ENCODE data around the gene CHTOP. TPM values are rescaled to one million over a fixed set of nuclear protein-coding genes. Genes with fewer than 3 reads are reported as not detected.
"Not testable (repeated sequence)": the region's sequence is repeated elsewhere in the genome, so short reads cannot be mapped to it uniquely, and the experiment has no call there.

Gene CHTOP
- total RNA-seq, 1 donor from 2014 or later, result 114 TPM

- Mint-ChIP-seq H3K4me1 (peaks cover 16% of the 10 kb centered on the region), H3K27me3 (ENCODE audit: low read depth) (no peaks in the 10 kb centered on the region), H3K4me3 (peak overlapping the region; percentile 65), H3K36me3 (peaks cover 29% of the 10 kb centered on the region), H3K27ac (no peak overlapping the region), H3K9me3 (no peaks in the 10 kb centered on the region)
- DNase-seq (ENCODE audit: low spot score in 2 of 2, unreplicated experiment in 2 of 2), result no peak
- TF ChIP-seq CTCF (IDR thresholded peaks at IDR 0.05; ENCODE audit: unreplicated experiment), result no peak
Observed at GRCh38 chr1:153636312-153636711, 2.4 kb downstream of the CHTOP start.

- DNase-seq (ENCODE audit: low spot score in 2 of 2, unreplicated experiment in 2 of 2), result no peak
Observed at GRCh38 chr1:153638261-153638660, 4.4 kb downstream of the CHTOP start.

GRCh38 chr1:153639280-153639679 lies 5.4 kb downstream of the CHTOP start:
- DNase-seq (ENCODE audit: low spot score in 2 of 2, unreplicated experiment in 2 of 2), result no peak
- peaks cover 40% of the 10 kb centered on the region for H3K36me3 Mint-ChIP-seq
- no peak overlapping the region for H3K27ac Mint-ChIP-seq
- H3K27me3 Mint-ChIP-seq (ENCODE audit: low read depth), result no peaks in the 10 kb centered on the region
- peaks cover 16% of the 10 kb centered on the region for H3K4me1 Mint-ChIP-seq
- no peak for TF ChIP-seq CTCF (IDR thresholded peaks at IDR 0.05; ENCODE audit: unreplicated experiment)
- H3K4me3 Mint-ChIP-seq, result no peak overlapping the region
- H3K9me3 Mint-ChIP-seq, result no peaks in the 10 kb centered on the region

More at GRCh38 chr1:153638261-153638660, 4.4 kb downstream of the CHTOP start:
- no peaks in the 10 kb centered on the region for H3K27me3 Mint-ChIP-seq (ENCODE audit: low read depth)
- H3K9me3 Mint-ChIP-seq, result no peaks in the 10 kb centered on the region
- peaks cover 16% of the 10 kb centered on the region for H3K4me1 Mint-ChIP-seq
- no peak overlapping the region for H3K4me3 Mint-ChIP-seq
- H3K36me3 Mint-ChIP-seq, result peaks cover 34% of the 10 kb centered on the region
- no peak for TF ChIP-seq CTCF (IDR thresholded peaks at IDR 0.05; ENCODE audit: unreplicated experiment)
- H3K27ac Mint-ChIP-seq, result no peak overlapping the region

- DNase-seq (ENCODE audit: low spot score in 2 of 2, unreplicated experiment in 2 of 2), result not testable (repeated sequence)
Observed at GRCh38 chr1:153640213-153640612, 6.3 kb downstream of the CHTOP start.

GRCh38 chr1:153640861-153641260 lies 7.0 kb downstream of the CHTOP start:
- DNase-seq (ENCODE audit: low spot score in 2 of 2, unreplicated experiment in 2 of 2), result no peak
- Mint-ChIP-seq H3K27me3 (ENCODE audit: low read depth) (no peaks in the 10 kb centered on the region), H3K4me1 (peaks cover 11% of the 10 kb centered on the region), H3K27ac (no peak overlapping the region), H3K9me3 (no peaks in the 10 kb centered on the region), H3K4me3 (no peak overlapping the region), H3K36me3 (peaks cover 49% of the 10 kb centered on the region)
- no peak for TF ChIP-seq CTCF (IDR thresholded peaks at IDR 0.05; ENCODE audit: unreplicated experiment)

More at GRCh38 chr1:153640213-153640612, 6.3 kb downstream of the CHTOP start:
- not testable (repeated sequence) for H3K27me3 Mint-ChIP-seq (ENCODE audit: low read depth); H3K9me3 Mint-ChIP-seq; H3K4me3 Mint-ChIP-seq; H3K27ac Mint-ChIP-seq
- H3K4me1 Mint-ChIP-seq, result peaks cover 13% of the 10 kb centered on the region
- peaks cover 46% of the 10 kb centered on the region for H3K36me3 Mint-ChIP-seq

GRCh38 chr1:153642161-153642560 lies 8.3 kb downstream of the CHTOP start:
- no peaks in the 10 kb centered on the region for H3K9me3 Mint-ChIP-seq
- DNase-seq (ENCODE audit: low spot score in 2 of 2, unreplicated experiment in 2 of 2), result no peak
- peaks cover 7% of the 10 kb centered on the region for H3K4me1 Mint-ChIP-seq
- H3K36me3 Mint-ChIP-seq, result peaks cover 45% of the 10 kb centered on the region
- no peaks in the 10 kb centered on the region for H3K27me3 Mint-ChIP-seq (ENCODE audit: low read depth)
- H3K4me3 Mint-ChIP-seq, result no peak overlapping the region
- H3K27ac Mint-ChIP-seq, result no peak overlapping the region
- no peak for TF ChIP-seq CTCF (IDR thresholded peaks at IDR 0.05; ENCODE audit: unreplicated experiment)
